Sigmoid colon (tissue), 4 donors: ENCODE data around the gene CHPT1.

Source experiments
- POLR2A ChIP-seq, 2 donors: fragments of 450-650 bp; IDR thresholded peaks; one replicate each; pipeline ENCODE4 v1.6.1; 2016; ENCODE audit warnings: antibody characterized with exemption in 2 of 2, mild to moderate bottlenecking in 2 of 2, moderate library complexity in 2 of 2
- POLR2AphosphoS5 ChIP-seq, 4 donors: sonication (generic); formaldehyde crosslinking; IDR thresholded peaks; one replicate each; pipeline ENCODE4 v1.6.1; 2017; ENCODE audit warnings: antibody characterized with exemption in 4 of 4
- TF ChIP-seq, protein P1 (sequence below), 4 experiments: fragments of 450-650 bp in 3 of 4; fragments of 200-600 bp in 1 of 4; IDR thresholded peaks; one replicate each; pipeline ENCODE4 v1.5.1; 2016 to 2019; ENCODE audit warnings: antibody characterized with exemption in 4 of 4, mild to moderate bottlenecking in 3 of 4, moderate library complexity in 2 of 4

DNA sequence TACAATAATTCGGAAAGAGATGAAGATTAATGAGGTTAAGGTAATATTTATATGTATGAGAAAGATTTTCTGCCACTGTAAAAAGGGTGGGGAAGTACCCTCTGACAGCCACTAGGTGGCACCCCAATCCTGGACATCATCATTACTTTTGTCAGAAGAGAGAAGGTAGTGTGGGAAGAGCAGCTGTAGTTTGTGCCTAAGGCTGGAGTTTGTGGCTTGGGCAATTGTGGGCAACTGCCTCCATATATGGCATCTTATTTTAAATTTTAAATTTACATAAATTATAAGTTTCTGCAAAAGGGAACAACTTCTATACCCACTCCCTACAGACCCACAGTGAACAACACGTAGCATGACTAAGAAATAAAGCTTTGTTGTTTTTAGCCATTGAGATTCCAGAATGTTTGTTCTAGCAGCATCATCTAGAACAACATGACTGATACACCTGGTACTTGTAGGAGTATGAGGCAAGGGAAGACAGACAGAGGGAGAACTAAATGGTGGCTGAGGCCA lies 76.3 kb downstream of the CHPT1 start:
- TF ChIP-seq POLR2AphosphoS5 (IDR thresholded peaks at IDR 0.05) (peak in 1 of 4 donors; percentile 7), POLR2A (IDR thresholded peaks at IDR 0.05) (no peak)
- TF ChIP-seq, protein P1, sequence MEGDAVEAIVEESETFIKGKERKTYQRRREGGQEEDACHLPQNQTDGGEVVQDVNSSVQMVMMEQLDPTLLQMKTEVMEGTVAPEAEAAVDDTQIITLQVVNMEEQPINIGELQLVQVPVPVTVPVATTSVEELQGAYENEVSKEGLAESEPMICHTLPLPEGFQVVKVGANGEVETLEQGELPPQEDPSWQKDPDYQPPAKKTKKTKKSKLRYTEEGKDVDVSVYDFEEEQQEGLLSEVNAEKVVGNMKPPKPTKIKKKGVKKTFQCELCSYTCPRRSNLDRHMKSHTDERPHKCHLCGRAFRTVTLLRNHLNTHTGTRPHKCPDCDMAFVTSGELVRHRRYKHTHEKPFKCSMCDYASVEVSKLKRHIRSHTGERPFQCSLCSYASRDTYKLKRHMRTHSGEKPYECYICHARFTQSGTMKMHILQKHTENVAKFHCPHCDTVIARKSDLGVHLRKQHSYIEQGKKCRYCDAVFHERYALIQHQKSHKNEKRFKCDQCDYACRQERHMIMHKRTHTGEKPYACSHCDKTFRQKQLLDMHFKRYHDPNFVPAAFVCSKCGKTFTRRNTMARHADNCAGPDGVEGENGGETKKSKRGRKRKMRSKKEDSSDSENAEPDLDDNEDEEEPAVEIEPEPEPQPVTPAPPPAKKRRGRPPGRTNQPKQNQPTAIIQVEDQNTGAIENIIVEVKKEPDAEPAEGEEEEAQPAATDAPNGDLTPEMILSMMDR (IDR thresholded peaks at IDR 0.05), result peak; percentile 86 to 95 (median 90)
